ENCODE results near the gene GPHN. TPM values are rescaled to one million over a fixed set of nuclear protein-coding genes. Genes with fewer than 3 reads are reported as not detected.
"Not testable (repeated sequence)": the region's sequence is repeated elsewhere in the genome, so short reads cannot be mapped to it uniquely, and the experiment has no call there.

Gene GPHN
- total and polyA plus RNA-seq, 4 donors, result 9.1 to 57.6 (median 33.9) TPM

DNA sequence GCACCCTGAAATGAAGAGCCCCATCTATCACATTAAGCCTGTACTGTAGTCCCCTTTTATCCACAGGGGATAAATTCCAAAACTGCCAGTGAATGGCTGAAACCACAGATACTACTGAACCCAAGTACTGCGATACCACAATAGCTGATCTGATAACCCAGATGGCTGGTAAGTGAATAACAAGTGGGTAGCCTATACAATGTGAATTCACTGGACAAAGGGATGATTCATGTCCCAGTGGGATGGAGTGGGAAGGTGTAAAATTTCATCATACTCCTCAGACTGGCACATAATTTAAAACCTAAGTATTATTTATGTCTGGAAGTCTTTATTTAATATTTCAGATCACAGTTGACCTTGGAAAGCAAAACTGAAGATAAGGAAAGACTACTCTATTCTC is 201.3 kb downstream of the GPHN start:
- Histone ChIP-seq H3K27me3 (ENCODE audit: control insufficient read depth in 3 of 3, insufficient read depth in 3 of 3, low read length in 2 of 3) (no peaks in the 10 kb centered on the region), H3K4me3 (no peak overlapping the region), H3K27ac (ENCODE audit: low read depth in 1 of 2, low read length in 1 of 2) (no peak overlapping the region), H3K9ac (ENCODE audit: insufficient read depth in 1 of 2, low read length in 2 of 2) (no peak overlapping the region), H3K4me1 (ENCODE audit: control insufficient read depth in 5 of 5, insufficient read depth in 5 of 5, low read length in 5 of 5) (peaks cover 0 to 3% (median 0%) of the 10 kb centered on the region in 5 donors), H3K9me3 (ENCODE audit: control insufficient read depth in 4 of 4, insufficient read depth in 3 of 4, low read length in 3 of 4) (peaks cover 0 to 7% (median 4%) of the 10 kb centered on the region in 4 donors), H3K36me3 (ENCODE audit: control insufficient read depth in 4 of 4, insufficient read depth in 4 of 4, low read length in 4 of 4) (no peaks in the 10 kb centered on the region)
- ATAC-seq (ENCODE audit: insufficient read depth, low FRiP score), result no peak
- WGBS, 2 donors, result 85 to 95% methylated on average over 1 of the region's 1 CpG
- TF ChIP-seq, protein P1, sequence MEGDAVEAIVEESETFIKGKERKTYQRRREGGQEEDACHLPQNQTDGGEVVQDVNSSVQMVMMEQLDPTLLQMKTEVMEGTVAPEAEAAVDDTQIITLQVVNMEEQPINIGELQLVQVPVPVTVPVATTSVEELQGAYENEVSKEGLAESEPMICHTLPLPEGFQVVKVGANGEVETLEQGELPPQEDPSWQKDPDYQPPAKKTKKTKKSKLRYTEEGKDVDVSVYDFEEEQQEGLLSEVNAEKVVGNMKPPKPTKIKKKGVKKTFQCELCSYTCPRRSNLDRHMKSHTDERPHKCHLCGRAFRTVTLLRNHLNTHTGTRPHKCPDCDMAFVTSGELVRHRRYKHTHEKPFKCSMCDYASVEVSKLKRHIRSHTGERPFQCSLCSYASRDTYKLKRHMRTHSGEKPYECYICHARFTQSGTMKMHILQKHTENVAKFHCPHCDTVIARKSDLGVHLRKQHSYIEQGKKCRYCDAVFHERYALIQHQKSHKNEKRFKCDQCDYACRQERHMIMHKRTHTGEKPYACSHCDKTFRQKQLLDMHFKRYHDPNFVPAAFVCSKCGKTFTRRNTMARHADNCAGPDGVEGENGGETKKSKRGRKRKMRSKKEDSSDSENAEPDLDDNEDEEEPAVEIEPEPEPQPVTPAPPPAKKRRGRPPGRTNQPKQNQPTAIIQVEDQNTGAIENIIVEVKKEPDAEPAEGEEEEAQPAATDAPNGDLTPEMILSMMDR (IDR thresholded peaks at IDR 0.05; ENCODE audit: control extremely low read depth, extremely low read depth), result no peak
- no peak for DNase-seq

DNA sequence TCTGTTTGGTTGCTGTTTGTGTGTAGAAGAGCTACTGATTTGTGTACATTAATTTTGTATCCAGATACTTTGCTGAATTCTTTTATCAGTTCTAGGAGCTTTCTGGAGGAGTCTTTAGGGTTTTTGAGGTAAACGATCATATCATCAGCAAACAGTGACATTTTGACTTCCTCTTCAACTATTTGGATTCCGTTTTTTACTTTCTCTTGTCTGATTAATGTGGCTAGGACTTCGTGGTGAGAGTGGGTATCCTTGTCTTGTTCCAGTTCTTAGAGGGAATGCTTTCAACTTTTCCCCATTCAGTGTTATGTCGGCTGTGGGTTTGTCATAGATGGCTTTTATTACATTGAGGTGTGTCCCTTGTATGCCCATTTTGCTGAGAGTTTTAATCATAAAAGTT is 206.3 kb downstream of the GPHN start:
- not testable (repeated sequence) for ATAC-seq (ENCODE audit: insufficient read depth, low FRiP score); H3K4me3 ChIP-seq; H3K27me3 ChIP-seq (ENCODE audit: control insufficient read depth in 3 of 3, insufficient read depth in 3 of 3, low read length in 2 of 3); H3K4me1 ChIP-seq (ENCODE audit: control insufficient read depth in 5 of 5, insufficient read depth in 5 of 5, low read length in 5 of 5); H3K9ac ChIP-seq (ENCODE audit: insufficient read depth in 1 of 2, low read length in 2 of 2); H3K36me3 ChIP-seq (ENCODE audit: control insufficient read depth in 4 of 4, insufficient read depth in 4 of 4, low read length in 4 of 4); DNase-seq; H3K9me3 ChIP-seq (ENCODE audit: control insufficient read depth in 4 of 4, insufficient read depth in 3 of 4, low read length in 3 of 4); H3K27ac ChIP-seq (ENCODE audit: low read depth in 1 of 2, low read length in 1 of 2)
- WGBS, 2 donors, result 57% methylated on average over 4 of the region's 4 CpGs

DNA sequence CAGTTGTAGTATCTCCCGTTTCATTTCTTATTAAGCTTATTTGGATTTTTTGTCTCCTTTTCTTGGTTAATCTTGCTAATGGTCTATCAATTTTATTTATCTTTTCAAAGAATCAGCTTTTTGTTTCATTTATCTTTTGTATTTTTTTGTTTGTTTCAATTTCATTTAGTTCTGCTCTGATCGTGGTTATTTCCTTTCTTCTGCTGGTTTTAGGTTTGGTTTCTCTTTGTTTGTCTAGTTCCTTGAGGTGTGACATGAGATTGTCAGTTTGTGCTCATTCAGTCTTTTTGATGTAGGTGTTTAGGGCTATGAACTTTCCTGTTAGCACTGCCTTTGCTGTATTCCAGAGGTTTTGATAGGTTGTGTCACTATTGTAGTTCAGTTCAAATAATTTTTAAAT is 207.4 kb downstream of the GPHN start:
- H3K36me3 ChIP-seq (ENCODE audit: control insufficient read depth in 4 of 4, insufficient read depth in 4 of 4, low read length in 4 of 4); DNase-seq; ATAC-seq (ENCODE audit: insufficient read depth, low FRiP score): not testable (repeated sequence)

DNA sequence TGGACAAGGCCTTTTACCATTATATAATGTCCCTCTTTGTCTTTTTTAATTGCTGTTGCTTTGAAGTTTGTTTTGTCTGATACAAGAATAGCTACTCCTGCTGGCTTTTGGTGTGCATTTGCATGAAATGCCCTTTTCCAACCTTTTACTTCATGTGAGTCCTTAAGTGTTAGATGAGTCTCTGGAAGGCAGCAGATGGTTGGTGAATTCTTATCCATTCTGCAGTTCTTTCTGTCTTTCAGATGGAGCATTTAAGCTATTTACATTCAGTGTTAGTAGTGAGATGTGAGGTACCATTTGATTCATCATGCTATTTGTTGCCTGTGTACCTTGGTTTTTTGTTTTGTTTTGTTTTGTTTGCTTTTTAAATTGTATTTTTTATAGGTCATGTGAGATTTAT is 208.3 kb downstream of the GPHN start:
- no peak overlapping the region for H3K27ac ChIP-seq (ENCODE audit: low read depth in 1 of 2, low read length in 1 of 2)

More for the DNA sequence above, 207.4 kb downstream of the GPHN start:
- H3K27me3 ChIP-seq (ENCODE audit: control insufficient read depth in 3 of 3, insufficient read depth in 3 of 3, low read length in 2 of 3); H3K9me3 ChIP-seq (ENCODE audit: control insufficient read depth in 4 of 4, insufficient read depth in 3 of 4, low read length in 3 of 4); H3K9ac ChIP-seq (ENCODE audit: insufficient read depth in 1 of 2, low read length in 2 of 2); H3K4me1 ChIP-seq (ENCODE audit: control insufficient read depth in 5 of 5, insufficient read depth in 5 of 5, low read length in 5 of 5); H3K27ac ChIP-seq (ENCODE audit: low read depth in 1 of 2, low read length in 1 of 2); H3K4me3 ChIP-seq: not testable (repeated sequence)
- 64 to 72% methylated on average over 2 of the region's 2 CpGs for WGBS, 2 donors

More for the DNA sequence above, 208.3 kb downstream of the GPHN start:
- no peaks in the 10 kb centered on the region for H3K36me3 ChIP-seq (ENCODE audit: control insufficient read depth in 4 of 4, insufficient read depth in 4 of 4, low read length in 4 of 4)
- TF ChIP-seq, protein P1 (IDR thresholded peaks at IDR 0.05; ENCODE audit: control extremely low read depth, extremely low read depth), result no peak
- no peak overlapping the region for H3K9ac ChIP-seq (ENCODE audit: insufficient read depth in 1 of 2, low read length in 2 of 2)
- peaks cover 0 to 1% (median 0%) of the 10 kb centered on the region in 5 donors for H3K4me1 ChIP-seq (ENCODE audit: control insufficient read depth in 5 of 5, insufficient read depth in 5 of 5, low read length in 5 of 5)
- peaks cover 0 to 4% (median 0%) of the 10 kb centered on the region in 4 donors for H3K9me3 ChIP-seq (ENCODE audit: control insufficient read depth in 4 of 4, insufficient read depth in 3 of 4, low read length in 3 of 4)
- H3K27me3 ChIP-seq (ENCODE audit: control insufficient read depth in 3 of 3, insufficient read depth in 3 of 3, low read length in 2 of 3), result no peaks in the 10 kb centered on the region
- DNase-seq, result no peak
- H3K4me3 ChIP-seq, result no peak overlapping the region
- ATAC-seq (ENCODE audit: insufficient read depth, low FRiP score), result no peak

Measured in lung (tissue), 12 donors.